Trophoblast cell (in vitro differentiated cells and primary cell): Measurements from ENCODE around the gene IL1RAP.
A peak's percentile ranks its signal among the peaks of the same experiment; 100 is the strongest.

Experiments used
- DNase-seq, 2 donors: peaks; one replicate each; pipeline ENCODE4 v3.0.0-alpha.2; 2016
- H2AFZ ChIP-seq: 2 replicates; pipeline ENCODE4 v1.6.1; 2013; ENCODE audit warnings: low read length, moderate library complexity, mild to moderate bottlenecking; ENCODE audit not compliant: insufficient read depth, poor library complexity
- H2AK5ac ChIP-seq: 2 replicates; pipeline ENCODE4 v1.6.1; 2013; ENCODE audit warnings: mild to moderate bottlenecking, low read length
- H2BK120ac ChIP-seq: 2 replicates; pipeline ENCODE4 v1.6.1; 2013; ENCODE audit warnings: low read length, mild to moderate bottlenecking, moderate library complexity; ENCODE audit not compliant: insufficient read depth, poor library complexity
- H2BK12ac ChIP-seq: 2 replicates; pipeline ENCODE4 v1.6.1; 2013; ENCODE audit warnings: mild to moderate bottlenecking, low read length, moderate library complexity
- H2BK5ac ChIP-seq: 2 replicates; pipeline ENCODE4 v1.6.1; 2013; ENCODE audit warnings: low read length, low read depth, moderate library complexity, mild to moderate bottlenecking; ENCODE audit not compliant: poor library complexity
- H3K14ac ChIP-seq: 2 replicates; pipeline ENCODE4 v1.6.1; 2013; ENCODE audit warnings: mild to moderate bottlenecking, low read length
- H3K18ac ChIP-seq: 2 replicates; pipeline ENCODE4 v1.6.1; 2013; ENCODE audit warnings: mild to moderate bottlenecking, low read length
- H3K23ac ChIP-seq: 2 replicates; pipeline ENCODE4 v1.6.1; 2013; ENCODE audit warnings: low read length
- H3K27ac ChIP-seq: 2 replicates; pipeline ENCODE4 v1.5.1; 2013; ENCODE audit warnings: low read depth, mild to moderate bottlenecking, inconsistent platforms, low read length, moderate library complexity
- H3K27me3 ChIP-seq: 2 replicates; pipeline ENCODE4 v1.6.1; 2013; ENCODE audit warnings: inconsistent platforms, mild to moderate bottlenecking, low read length, moderate library complexity; ENCODE audit not compliant: insufficient read depth
- H3K36me3 ChIP-seq, 2 experiments: 1 replicate in 1 of 2; 2 replicates in 1 of 2; pipeline ENCODE4 v1.6.1; 2013; ENCODE audit warnings: low read length in 2 of 2, mild to moderate bottlenecking in 2 of 2, moderate library complexity in 1 of 2; ENCODE audit not compliant: insufficient read depth in 2 of 2, control insufficient read depth in 1 of 2
- H3K4ac ChIP-seq: 2 replicates; pipeline ENCODE4 v1.6.1; 2013; ENCODE audit warnings: low read depth, mild to moderate bottlenecking, low read length, moderate library complexity
- H3K4me1 ChIP-seq, 2 experiments: 1 replicate in 1 of 2; 2 replicates in 1 of 2; pipeline ENCODE4 v1.6.1; 2013; ENCODE audit warnings: low read length in 2 of 2, mild to moderate bottlenecking in 2 of 2, moderate library complexity in 1 of 2; ENCODE audit not compliant: insufficient read depth in 2 of 2, control insufficient read depth in 1 of 2
- H3K4me2 ChIP-seq: 2 replicates; pipeline ENCODE4 v1.6.1; 2013; ENCODE audit warnings: inconsistent platforms, mild to moderate bottlenecking, low read length, moderate library complexity
- H3K4me3 ChIP-seq: 2 replicates; pipeline ENCODE4 v1.5.1; 2013; ENCODE audit warnings: mild to moderate bottlenecking, low read depth, low read length, inconsistent platforms
- H3K79me1 ChIP-seq: one replicate; pipeline ENCODE4 v1.6.1; 2013; ENCODE audit warnings: low read length
- H3K79me2 ChIP-seq: 2 replicates; pipeline ENCODE4 v1.6.1; 2013; ENCODE audit warnings: low read length, mild to moderate bottlenecking; ENCODE audit not compliant: control insufficient read depth, insufficient read depth, poor library complexity
- H3K9ac ChIP-seq: 2 replicates; pipeline ENCODE4 v1.6.1; 2013; ENCODE audit warnings: mild to moderate bottlenecking, low read length
- H3K9me3 ChIP-seq: 2 replicates; pipeline ENCODE4 v1.6.1; 2013; ENCODE audit warnings: low read depth, mild to moderate bottlenecking, control low read depth, inconsistent platforms, low read length; ENCODE audit not compliant: insufficient read depth
- H4K12ac ChIP-seq: 2 replicates; pipeline ENCODE4 v1.6.1; 2013; ENCODE audit warnings: low read depth, mild to moderate bottlenecking, low read length, moderate library complexity
- H4K8ac ChIP-seq: 2 replicates; pipeline ENCODE4 v1.6.1; 2013; ENCODE audit warnings: low read depth, mild to moderate bottlenecking, low read length, moderate library complexity
- H4K91ac ChIP-seq: one replicate; pipeline ENCODE4 v1.6.1; 2013; ENCODE audit warnings: low read depth, mild to moderate bottlenecking, low read length, moderate library complexity
- WGBS: extraction: QIAGEN DNeasy Blood & Tissue Kit; methylation state at CpG from one replicate; pipeline ENCODE4 v1.1.7; 2013; ENCODE audit warnings: missing lambda C conversion rate; ENCODE audit not compliant: insufficient read length, insufficient coverage; ENCODE audit errors: extremely low coverage; 5-methylcytosine and 5-hydroxymethylcytosine counted together

IL1RAP gene

GRCh38 chr3:190524942-190525341, 11.1 kb downstream of the IL1RAP start:
- Histone ChIP-seq H3K9me3 (no peaks in the 10 kb centered on the region), H3K27ac (no peak overlapping the region), H3K36me3 (no peaks in the 10 kb centered on the region), H4K91ac (no peak overlapping the region), H3K9ac (no peak overlapping the region), H2BK12ac (no peak overlapping the region), H3K4me1 (peaks cover 0 to 2% of the 10 kb centered on the region in 2 experiments), H4K8ac (no peak overlapping the region), H2BK5ac (no peak overlapping the region), H3K18ac (no peak overlapping the region), H3K79me1 (no peaks in the 10 kb centered on the region), H3K14ac (no peak overlapping the region), H4K12ac (no peak overlapping the region), H3K4me2 (no peak overlapping the region), H3K4ac (no peak overlapping the region), H3K79me2 (no peaks in the 10 kb centered on the region), H3K23ac (no peak overlapping the region), H2AFZ (no peak overlapping the region), H2BK120ac (no peak overlapping the region), H3K4me3 (no peak overlapping the region), H3K27me3 (no peaks in the 10 kb centered on the region), H2AK5ac (no peak overlapping the region)
- WGBS, result no CpG with 5 or more reads among the region's 1 CpG
- DNase-seq, result peak in 1 of 2 donors; percentile 55

GRCh38 chr3:190525634-190526033, 11.7 kb downstream of the IL1RAP start:
- no peaks in the 10 kb centered on the region for H3K79me1 ChIP-seq
- WGBS, result no CpG with 5 or more reads among the region's 2 CpGs
- no peak overlapping the region for H2BK12ac ChIP-seq
- no peaks in the 10 kb centered on the region for H3K27me3 ChIP-seq
- H3K4me2 ChIP-seq, result no peak overlapping the region
- no peak overlapping the region for H3K4ac ChIP-seq
- no peaks in the 10 kb centered on the region for H3K79me2 ChIP-seq
- no peak overlapping the region for H4K8ac ChIP-seq
- no peak overlapping the region for H3K27ac ChIP-seq
- H3K9me3 ChIP-seq, result no peaks in the 10 kb centered on the region
- no peak overlapping the region for H2AK5ac ChIP-seq
- H3K14ac ChIP-seq, result no peak overlapping the region
- no peak overlapping the region for H3K4me3 ChIP-seq
- H3K23ac ChIP-seq, result no peak overlapping the region
- no peak overlapping the region for H2BK120ac ChIP-seq
- H3K36me3 ChIP-seq, result no peaks in the 10 kb centered on the region
- no peak overlapping the region for H4K91ac ChIP-seq
- no peak overlapping the region for H2AFZ ChIP-seq
- H3K9ac ChIP-seq, result no peak overlapping the region
- no peak overlapping the region for H2BK5ac ChIP-seq
- H3K4me1 ChIP-seq, result peaks cover 0 to 2% of the 10 kb centered on the region in 2 experiments
- no peak overlapping the region for H3K18ac ChIP-seq
- H4K12ac ChIP-seq, result no peak overlapping the region
- DNase-seq, result peak in 1 of 2 donors; percentile 27

- no peak overlapping the region for H3K4ac ChIP-seq
- DNase-seq, result peak; percentile 88 to 98
- H3K4me1 ChIP-seq, result peaks cover 2 to 4% of the 10 kb centered on the region in 2 experiments
- H3K14ac ChIP-seq, result no peak overlapping the region
- no peaks in the 10 kb centered on the region for H3K79me1 ChIP-seq
- no CpG with 5 or more reads among the region's 5 CpGs for WGBS
- H3K9ac ChIP-seq, result no peak overlapping the region
- H3K23ac ChIP-seq, result no peak overlapping the region
- H4K91ac ChIP-seq, result no peak overlapping the region
- no peak overlapping the region for H3K27ac ChIP-seq
- H2AFZ ChIP-seq, result no peak overlapping the region
- H2BK120ac ChIP-seq, result no peak overlapping the region
- no peaks in the 10 kb centered on the region for H3K27me3 ChIP-seq
- H3K9me3 ChIP-seq, result no peaks in the 10 kb centered on the region
- no peaks in the 10 kb centered on the region for H3K36me3 ChIP-seq
- H3K18ac ChIP-seq, result no peak overlapping the region
- H3K4me2 ChIP-seq, result no peak overlapping the region
- H2AK5ac ChIP-seq, result no peak overlapping the region
- H2BK5ac ChIP-seq, result no peak overlapping the region
- H4K12ac ChIP-seq, result no peak overlapping the region
- H3K79me2 ChIP-seq, result no peaks in the 10 kb centered on the region
- no peak overlapping the region for H3K4me3 ChIP-seq
- no peak overlapping the region for H2BK12ac ChIP-seq
- peak overlapping the region; percentile 49 for H4K8ac ChIP-seq
Measured at GRCh38 chr3:190526787-190527762, 13.2 kb downstream of the IL1RAP start.

DNA sequence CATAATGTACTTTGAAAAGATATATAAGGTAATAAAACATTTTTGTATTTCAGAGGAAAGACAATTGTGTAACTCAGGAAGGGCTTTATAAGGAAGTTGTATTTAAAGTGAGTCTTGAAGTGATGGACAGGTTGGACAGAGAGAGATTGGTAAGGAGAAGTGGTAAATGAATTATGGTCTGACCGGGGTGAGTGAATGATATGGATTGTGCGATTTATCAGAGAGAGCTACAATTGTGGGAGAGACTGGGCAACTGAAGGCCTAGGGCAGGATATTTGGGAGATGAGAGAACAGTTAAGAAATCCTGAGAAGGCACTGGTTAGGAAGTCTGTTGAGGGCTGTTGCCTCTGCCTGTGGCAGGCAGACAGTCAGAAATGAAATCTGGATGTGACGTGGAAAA, 14.8 kb downstream of the IL1RAP start:
- no peaks in the 10 kb centered on the region for H3K27me3 ChIP-seq
- no peak overlapping the region for H3K27ac ChIP-seq
- no peak overlapping the region for H2AK5ac ChIP-seq
- no peak overlapping the region for H3K4ac ChIP-seq
- no peaks in the 10 kb centered on the region for H3K79me1 ChIP-seq
- H3K9me3 ChIP-seq, result no peaks in the 10 kb centered on the region
- no peak overlapping the region for H2BK5ac ChIP-seq
- H3K36me3 ChIP-seq, result no peaks in the 10 kb centered on the region
- peak; percentile 26 to 56 for DNase-seq
- no peak overlapping the region for H3K4me3 ChIP-seq
- no peak overlapping the region for H2BK120ac ChIP-seq
- no peak overlapping the region for H4K8ac ChIP-seq
- no peak overlapping the region for H2AFZ ChIP-seq
- no peak overlapping the region for H3K9ac ChIP-seq
- no peak overlapping the region for H4K91ac ChIP-seq
- H3K4me1 ChIP-seq, result peaks cover 2 to 4% of the 10 kb centered on the region in 2 experiments
- H3K79me2 ChIP-seq, result no peaks in the 10 kb centered on the region
- no peak overlapping the region for H3K18ac ChIP-seq
- 100% methylated on average over 2 of the region's 3 CpGs for WGBS
- H2BK12ac ChIP-seq, result no peak overlapping the region
- H3K23ac ChIP-seq, result no peak overlapping the region
- no peak overlapping the region for H3K4me2 ChIP-seq
- no peak overlapping the region for H4K12ac ChIP-seq
- H3K14ac ChIP-seq, result no peak overlapping the region
